Measurements from ENCODE around the gene MFAP1.
A peak's percentile ranks its signal among the peaks of the same experiment; 100 is the strongest.
"Not testable (repeated sequence)": the region's sequence is repeated elsewhere in the genome, so short reads cannot be mapped to it uniquely, and the experiment has no call there.

Gene MFAP1

GRCh38 chr15:43824302-43825246 is at the start of gene MFAP1:
Gene MFAP1 (minus strand): TSS chr15:43824690. CDS start chr15:43824569, 121 bp downstream.
- peak within 1 kb of the TSS; percentile 82 to 86 for H3K4me3 ChIP-seq (replicated peaks in 1 of 2; ENCODE audit: low read depth in 2 of 2, low read length in 2 of 2)
- TF ChIP-seq CTCF (IDR thresholded peaks at IDR 0.05; ENCODE audit: low read depth, low read length), result no peak
- peak; percentile 98 to 99 for DNase-seq (ENCODE audit: low read depth in 2 of 2)

DNA sequence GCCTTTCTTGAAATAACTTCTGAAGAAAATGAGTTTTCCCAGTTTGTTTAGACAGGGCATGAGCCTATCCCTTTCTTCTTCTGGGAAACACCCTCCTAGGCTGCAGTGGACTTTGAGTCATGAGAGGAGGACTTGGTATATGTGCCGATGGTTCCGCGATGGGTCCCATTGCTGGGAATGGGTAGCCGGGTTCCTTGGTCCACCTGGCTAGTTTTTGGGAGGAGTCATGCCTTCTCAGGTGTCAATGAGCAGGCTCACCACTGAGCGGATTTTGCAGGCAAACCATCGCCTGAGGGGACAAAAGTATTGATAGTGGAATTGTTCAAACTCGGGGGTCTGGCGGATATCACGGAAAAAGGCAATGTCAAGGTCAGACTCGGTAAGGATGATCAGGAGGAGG is 49.2 kb upstream of the MFAP1 start:
- DNase-seq (ENCODE audit: low read depth in 2 of 2), result no peak
- TF ChIP-seq CTCF (IDR thresholded peaks at IDR 0.05; ENCODE audit: low read depth, low read length), result no peak
- H3K4me3 ChIP-seq (replicated peaks in 1 of 2; ENCODE audit: low read depth in 2 of 2, low read length in 2 of 2), result no peak overlapping the region

DNA sequence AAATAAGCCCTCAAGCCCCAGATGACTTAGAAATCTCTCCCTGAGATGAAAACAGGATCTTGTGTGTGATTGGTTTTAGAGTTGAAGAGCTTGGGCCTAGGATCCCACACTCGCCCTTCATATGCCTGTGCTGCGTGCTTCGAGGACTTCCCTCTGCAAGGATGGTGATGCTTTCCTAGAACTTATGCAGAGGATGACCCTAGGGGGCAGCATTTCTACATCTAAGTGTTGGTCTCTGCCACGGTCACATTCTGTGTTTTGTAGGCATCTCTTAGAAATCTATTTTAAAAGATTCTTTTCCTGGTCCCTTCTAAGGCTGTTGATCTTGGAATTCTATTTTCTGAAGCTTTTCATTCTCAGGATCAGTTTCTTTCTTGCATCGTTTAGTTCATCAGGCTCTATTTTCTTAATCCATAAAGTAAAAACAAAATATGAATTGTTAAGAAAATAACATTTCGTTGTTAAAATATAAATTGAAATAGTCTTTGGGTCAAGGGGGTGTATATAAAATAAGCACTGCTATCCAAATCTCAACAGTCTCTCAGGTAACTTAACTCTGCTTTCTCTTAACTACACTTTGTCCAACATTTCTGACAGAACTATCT is 48.0 kb upstream of the MFAP1 start:
- peak; percentile 85 to 90 for DNase-seq (ENCODE audit: low read depth in 2 of 2)
- TF ChIP-seq CTCF (IDR thresholded peaks at IDR 0.05; ENCODE audit: low read depth, low read length), result peak; percentile 66
- H3K4me3 ChIP-seq (replicated peaks in 1 of 2; ENCODE audit: low read depth in 2 of 2, low read length in 2 of 2), result no peak overlapping the region

GRCh38 chr15:43871835-43872234 is 47.3 kb upstream of the MFAP1 start:
- no peak overlapping the region for H3K4me3 ChIP-seq (replicated peaks in 1 of 2; ENCODE audit: low read depth in 2 of 2, low read length in 2 of 2)
- DNase-seq (ENCODE audit: low read depth in 2 of 2), result no peak
- no peak for TF ChIP-seq CTCF (IDR thresholded peaks at IDR 0.05; ENCODE audit: low read depth, low read length)

DNA sequence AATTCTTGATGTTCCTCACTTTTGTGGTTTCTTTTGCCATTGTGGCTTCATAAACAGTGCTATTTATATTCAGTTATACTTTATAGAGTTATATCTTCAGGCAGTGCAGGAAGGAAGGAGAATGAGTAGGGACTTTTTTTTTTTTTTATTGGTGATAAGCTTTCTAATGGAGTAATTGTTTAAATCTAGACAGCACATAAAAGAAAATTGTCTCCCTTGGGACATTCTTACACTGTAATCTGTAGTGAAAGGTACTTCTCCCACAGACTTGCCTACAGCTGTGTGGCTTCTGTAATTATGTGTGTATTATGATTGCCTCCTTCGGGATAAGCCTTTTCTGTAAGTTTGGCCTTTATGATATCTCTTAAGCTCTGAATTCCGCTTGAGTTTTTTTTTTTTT is 43.9 kb upstream of the MFAP1 start:
- DNase-seq (ENCODE audit: low read depth in 2 of 2), result peak; percentile 5 to 16
- no peak for TF ChIP-seq CTCF (IDR thresholded peaks at IDR 0.05; ENCODE audit: low read depth, low read length)
- no peak overlapping the region for H3K4me3 ChIP-seq (replicated peaks in 1 of 2; ENCODE audit: low read depth in 2 of 2, low read length in 2 of 2)

DNA sequence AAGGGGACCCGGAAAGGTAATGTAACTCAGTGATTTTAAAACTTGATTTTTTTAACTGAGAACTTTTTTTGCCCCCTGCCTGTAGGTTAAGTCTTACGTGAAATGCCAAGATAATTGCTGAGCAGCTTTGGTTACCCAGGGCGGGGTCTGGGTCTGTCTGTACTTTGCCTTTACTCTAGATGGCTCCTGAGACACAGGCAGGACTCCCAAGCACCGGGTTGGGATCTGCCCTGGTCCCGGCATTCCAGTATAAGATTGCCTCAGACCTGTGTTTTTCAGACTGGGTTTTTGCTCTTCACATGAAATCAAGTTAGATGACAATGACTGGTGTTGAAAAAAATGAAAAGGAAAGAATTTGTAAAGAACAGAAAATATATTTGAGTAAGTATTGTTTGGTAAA is 42.6 kb upstream of the MFAP1 start:
- DNase-seq (ENCODE audit: low read depth in 2 of 2), result no peak
- H3K4me3 ChIP-seq (replicated peaks in 1 of 2; ENCODE audit: low read depth in 2 of 2, low read length in 2 of 2), result no peak overlapping the region
- no peak for TF ChIP-seq CTCF (IDR thresholded peaks at IDR 0.05; ENCODE audit: low read depth, low read length)

- DNase-seq (ENCODE audit: low read depth in 2 of 2); H3K4me3 ChIP-seq (replicated peaks in 1 of 2; ENCODE audit: low read depth in 2 of 2, low read length in 2 of 2): not testable (repeated sequence)
Measured at GRCh38 chr15:43866636-43867035, 42.1 kb upstream of the MFAP1 start.
